LNCaP clone FGC (cell line): ENCODE measurements around the gene IRF2.
A peak's percentile ranks its signal among the peaks of the same experiment; 100 is the strongest.
"Not testable (repeated sequence)": the region's sequence is repeated elsewhere in the genome, so short reads cannot be mapped to it uniquely, and the experiment has no call there.

Experiments
- DNase-seq: peaks from one replicate; pipeline ENCODE4 v3.0.0-alpha.2; 2011; ENCODE audit warnings: low read depth
- H3K4me3 ChIP-seq: 2 replicates; pipeline ENCODE4 v1.5.1; 2011; ENCODE audit warnings: mild to moderate bottlenecking, low read depth, low read length, control low read depth
- TF ChIP-seq, protein P1 (sequence below): IDR thresholded peaks from 2 replicates; pipeline ENCODE4 v1.5.1; 2012; ENCODE audit warnings: mild to moderate bottlenecking; ENCODE audit not compliant: control insufficient read depth, insufficient read depth; ENCODE audit errors: extremely low read depth

The IRF2 gene

DNA sequence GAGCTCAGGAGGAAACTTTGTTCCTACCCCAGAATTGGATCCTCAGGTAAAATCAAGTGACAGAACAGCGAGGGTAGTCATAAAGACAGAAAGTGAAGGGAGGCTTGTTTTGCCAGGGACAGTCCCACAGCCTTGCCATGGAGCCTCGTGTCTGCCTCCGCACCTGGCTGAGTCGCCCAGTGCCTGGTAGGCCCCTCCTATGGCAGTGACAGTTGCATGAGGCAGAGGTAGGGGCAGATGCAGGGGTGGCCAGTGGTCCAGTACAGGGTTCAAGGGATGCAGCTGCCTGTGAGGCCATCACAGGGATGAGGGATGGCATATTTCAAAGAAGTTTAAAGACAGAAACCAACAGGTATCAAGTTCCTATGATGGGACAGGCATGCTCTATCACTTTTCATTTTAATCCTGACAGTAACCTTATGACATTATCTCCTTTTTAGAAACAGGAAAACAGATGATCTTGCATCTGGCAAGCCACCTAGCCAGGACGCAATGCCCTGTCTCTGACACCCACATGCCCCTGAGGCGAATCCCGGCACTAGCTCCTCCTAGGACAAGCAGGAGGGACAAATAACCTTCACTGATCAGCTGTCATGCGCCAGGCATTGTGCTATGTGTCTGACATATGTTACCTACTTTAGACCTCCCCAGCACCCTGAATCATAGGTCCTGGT, 129.3 kb downstream of the IRF2 start:
- no peak overlapping the region for H3K4me3 ChIP-seq
- TF ChIP-seq, protein P1, sequence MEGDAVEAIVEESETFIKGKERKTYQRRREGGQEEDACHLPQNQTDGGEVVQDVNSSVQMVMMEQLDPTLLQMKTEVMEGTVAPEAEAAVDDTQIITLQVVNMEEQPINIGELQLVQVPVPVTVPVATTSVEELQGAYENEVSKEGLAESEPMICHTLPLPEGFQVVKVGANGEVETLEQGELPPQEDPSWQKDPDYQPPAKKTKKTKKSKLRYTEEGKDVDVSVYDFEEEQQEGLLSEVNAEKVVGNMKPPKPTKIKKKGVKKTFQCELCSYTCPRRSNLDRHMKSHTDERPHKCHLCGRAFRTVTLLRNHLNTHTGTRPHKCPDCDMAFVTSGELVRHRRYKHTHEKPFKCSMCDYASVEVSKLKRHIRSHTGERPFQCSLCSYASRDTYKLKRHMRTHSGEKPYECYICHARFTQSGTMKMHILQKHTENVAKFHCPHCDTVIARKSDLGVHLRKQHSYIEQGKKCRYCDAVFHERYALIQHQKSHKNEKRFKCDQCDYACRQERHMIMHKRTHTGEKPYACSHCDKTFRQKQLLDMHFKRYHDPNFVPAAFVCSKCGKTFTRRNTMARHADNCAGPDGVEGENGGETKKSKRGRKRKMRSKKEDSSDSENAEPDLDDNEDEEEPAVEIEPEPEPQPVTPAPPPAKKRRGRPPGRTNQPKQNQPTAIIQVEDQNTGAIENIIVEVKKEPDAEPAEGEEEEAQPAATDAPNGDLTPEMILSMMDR = no peak

GRCh38 chr4:184344435-184344834, 129.9 kb downstream of the IRF2 start:
- TF ChIP-seq, protein P1 = no peak
- H3K4me3 ChIP-seq = no peak overlapping the region
- DNase-seq = no peak

More for the DNA sequence above, 129.3 kb downstream of the IRF2 start:
- DNase-seq = no peak

DNA sequence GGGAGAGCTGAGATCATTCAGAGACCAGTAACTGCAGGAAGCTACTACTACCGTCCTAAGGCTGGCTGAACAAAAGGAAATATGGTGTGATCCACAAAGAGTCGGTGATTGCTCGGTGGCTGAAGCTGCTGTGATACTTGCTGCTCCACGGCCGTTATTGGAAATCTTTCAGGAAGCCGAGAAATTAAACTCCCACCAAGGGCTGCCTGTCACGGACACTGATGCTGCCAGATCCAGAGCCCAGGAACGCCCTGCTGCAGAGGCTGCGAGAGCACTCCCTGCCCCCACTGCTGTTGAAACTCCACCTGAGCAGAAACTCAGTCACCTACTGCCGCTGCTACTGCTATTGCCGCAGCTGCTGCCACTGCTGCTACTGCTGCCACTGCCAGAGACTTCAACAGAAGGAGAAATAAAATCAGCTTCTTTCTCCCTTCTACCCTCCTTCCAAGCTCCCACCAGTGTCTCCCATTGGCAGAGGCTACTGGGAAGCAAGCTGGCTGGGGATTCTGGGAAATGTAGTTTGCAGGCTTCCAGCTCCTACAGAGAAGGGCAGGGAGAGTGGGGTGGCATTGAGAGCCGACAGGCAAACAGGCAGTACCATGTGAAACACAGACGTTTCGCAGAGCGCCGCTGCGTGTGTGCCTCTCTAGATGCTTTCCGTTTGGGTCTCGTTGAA, 130.7 kb downstream of the IRF2 start:
- DNase-seq = peak; percentile 21
- TF ChIP-seq, protein P1 = no peak
- peak overlapping the region; percentile 67 for H3K4me3 ChIP-seq

GRCh38 chr4:184342857-184343237, 131.5 kb downstream of the IRF2 start:
- DNase-seq, H3K4me3 ChIP-seq: not testable (repeated sequence)

GRCh38 chr4:184342167-184342856, 132.0 kb downstream of the IRF2 start:
- TF ChIP-seq, protein P1 = no peak
- no peak for DNase-seq
- no peak overlapping the region for H3K4me3 ChIP-seq

GRCh38 chr4:184339398-184340193, 134.8 kb downstream of the IRF2 start:
- H3K4me3 ChIP-seq, DNase-seq: not testable (repeated sequence)

DNA sequence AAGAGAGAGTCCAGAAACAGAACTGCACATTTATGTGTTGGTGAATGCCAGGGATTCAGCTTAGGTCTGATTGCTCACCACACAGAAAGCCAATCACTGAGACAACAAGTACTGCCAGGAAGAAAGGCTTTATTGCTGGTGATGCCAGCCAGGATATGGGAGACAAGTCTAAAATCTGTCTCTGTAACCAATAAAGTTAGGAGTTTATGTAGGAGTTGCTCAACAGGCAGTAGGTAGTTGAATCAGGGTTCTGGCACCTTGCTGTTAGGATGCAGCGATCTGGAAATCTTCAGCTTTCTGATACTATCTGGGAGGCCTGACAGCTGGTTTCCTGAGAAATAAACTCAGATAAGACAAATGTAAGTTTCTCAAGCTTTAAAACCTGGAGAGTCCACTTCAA, 136.4 kb downstream of the IRF2 start:
- H3K4me3 ChIP-seq = no peak overlapping the region
- DNase-seq = no peak
- TF ChIP-seq, protein P1 = no peak
